PC-3 (cell line): ENCODE results near the gene DIS3L2. TPM values are rescaled to one million over a fixed set of nuclear protein-coding genes. Genes with fewer than 3 reads are reported as not detected.
A peak's percentile ranks its signal among the peaks of the same experiment; 100 is the strongest.

Experiments
- ATAC-seq: fragments of 200-7000 bp; cut with Tn5 transposase; 2 replicates; pipeline ENCODE4 v1.9.1; 2020; ENCODE audit warnings: mild to moderate bottlenecking, moderate library complexity
- BruUV-seq: library from RNA; stranded (reverse); fragments of 400-500 nt; replicated peaks from 2 replicates; lab custom pipeline; 2021; lab: Mats Ljungman, UMichigan
- CTCF ChIA-PET: fragments of 300-600 bp; sonication (Branson Sonifier 250); formaldehyde crosslinking; loops from one replicate; lab custom pipeline; 2022; ENCODE audit warnings: antibody characterized with exemption; lab: Charles Lee
- POLR2A ChIA-PET: fragments of 300-600 bp; sonication (Branson Sonifier 250); formaldehyde crosslinking; loops from one replicate; lab custom pipeline; 2022; ENCODE audit warnings: antibody characterized with exemption; ENCODE audit not compliant: unreplicated experiment; lab: Charles Lee
- DNase-seq: peaks from one replicate; pipeline ENCODE4 v3.0.0-alpha.2; 2015
- H2AFZ ChIP-seq: fragments of 300-600 bp; sonication (generic); 2 replicates; pipeline ENCODE4 v1.6.0; 2016; ENCODE audit warnings: antibody characterized with exemption, low read length
- H3F3A ChIP-seq: fragments of 300-600 bp; sonication (generic); one replicate; pipeline ENCODE4 v1.6.0; 2017; ENCODE audit warnings: antibody characterized with exemption, low read length, control low read depth, mild to moderate bottlenecking; ENCODE audit not compliant: unreplicated experiment
- H3K27ac ChIP-seq: fragments of 300-600 bp; sonication (generic); 2 replicates; pipeline ENCODE4 v1.5.1; 2016; ENCODE audit warnings: mild to moderate bottlenecking, low read length
- H3K27me3 ChIP-seq: fragments of 300-600 bp; sonication (generic); 2 replicates; pipeline ENCODE4 v1.6.1; 2016; ENCODE audit warnings: low read length, mixed read lengths
- H3K36me3 ChIP-seq: fragments of 300-600 bp; sonication (generic); 2 replicates; pipeline ENCODE4 v1.6.1; 2016; ENCODE audit warnings: low read depth, mixed run types, low read length, mixed read lengths
- H3K4me1 ChIP-seq: fragments of 300-600 bp; sonication (generic); 2 replicates; pipeline ENCODE4 v1.5.1; 2016; ENCODE audit warnings: low read length; ENCODE audit not compliant: insufficient read depth
- H3K4me2 ChIP-seq: fragments of 300-600 bp; sonication (generic); 2 replicates; pipeline ENCODE4 v1.6.0; 2016; ENCODE audit warnings: low read length
- H3K4me3 ChIP-seq: fragments of 300-600 bp; sonication (generic); 2 replicates; pipeline ENCODE4 v1.5.1; 2016; ENCODE audit warnings: mild to moderate bottlenecking, low read length, mixed read lengths
- H3K79me2 ChIP-seq: fragments of 300-600 bp; sonication (generic); 2 replicates; pipeline ENCODE4 v1.6.1; 2017; ENCODE audit warnings: low read length, mixed read lengths
- H3K9ac ChIP-seq: fragments of 300-600 bp; sonication (generic); 2 replicates; pipeline ENCODE4 v1.6.0; 2016; ENCODE audit warnings: mild to moderate bottlenecking, low read length
- H3K9me2 ChIP-seq: fragments of 300-600 bp; sonication (generic); replicated peaks from 2 replicates; pipeline ENCODE4 v1.6.1; 2016; ENCODE audit warnings: mixed run types, low read length, mixed read lengths
- H3K9me3 ChIP-seq: fragments of 300-600 bp; sonication (generic); 2 replicates; pipeline ENCODE4 v1.6.1; 2016; ENCODE audit warnings: low read length, mixed read lengths
- H4K20me1 ChIP-seq: fragments of 300-600 bp; sonication (generic); 2 replicates; pipeline ENCODE4 v1.6.1; 2016; ENCODE audit warnings: low read length, mixed read lengths
- EZH2 ChIP-seq: fragments of 300-600 bp; sonication (generic); IDR thresholded peaks from one replicate; pipeline ENCODE4 v1.6.1; 2017; ENCODE audit warnings: antibody characterized with exemption, mild to moderate bottlenecking, low read length; ENCODE audit not compliant: unreplicated experiment
- EZH2phosphoT487 ChIP-seq: fragments of 300-600 bp; sonication (generic); IDR thresholded peaks from 2 replicates; pipeline ENCODE4 v1.6.1; 2018; ENCODE audit warnings: mild to moderate bottlenecking, antibody characterized with exemption, low read length, borderline replicate concordance
- intact Hi-C: fragments of 100-400 bp; cut with micrococcal nuclease; formaldehyde crosslinking; loops from 2 replicates; pipeline ENCODE4 v1.9.0; 2023
- total RNA-seq: library from RNA; depleted of rRNA; stranded (reverse); fragments of >200 nt; gene quantifications from 2 replicates; pipeline ENCODE4 v1.2.3, GENCODE V29; 2014
- TF ChIP-seq, protein P1 (sequence below): fragments of 300-600 bp; sonication (generic); conservative IDR thresholded peaks from 2 replicates; pipeline ENCODE4 v1.5.1; 2017; ENCODE audit warnings: antibody characterized with exemption, low read depth, mild to moderate bottlenecking, low read length

Gene DIS3L2
- total RNA-seq, 1 experiment from 2014 or later: 22.8 TPM

DNA sequence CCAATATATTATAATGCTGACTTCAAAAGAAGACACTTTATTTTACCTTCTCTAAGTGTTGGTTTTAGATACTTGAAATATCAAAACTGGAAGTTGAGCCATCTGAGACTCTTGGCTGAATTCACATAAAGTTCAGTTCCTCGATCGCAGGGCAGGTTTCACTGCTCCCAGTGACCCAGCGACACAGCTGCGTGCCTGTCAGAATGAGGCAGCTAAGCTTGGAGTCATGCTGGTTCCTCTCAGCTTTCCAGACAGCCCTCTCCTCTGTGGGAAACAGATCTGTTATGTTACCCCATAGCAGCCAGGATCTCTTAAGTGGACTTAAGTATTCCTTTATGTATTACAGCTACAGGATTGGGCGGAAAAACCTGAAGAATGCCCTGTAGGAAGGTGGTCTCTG lies 274.2 kb downstream of the DIS3L2 start:
- Histone ChIP-seq H3K4me2 (peak overlapping the region; percentile 32), H2AFZ (no peak overlapping the region), H3K9me3 (no peaks in the 10 kb centered on the region), H3K9me2 (no peaks in the 10 kb centered on the region), H3K27ac (peak overlapping the region; percentile 30), H3K79me2 (no peaks in the 10 kb centered on the region), H3K27me3 (no peaks in the 10 kb centered on the region), H4K20me1 (no peaks in the 10 kb centered on the region; the same call in 1 of the 2 replicates), H3K9ac (no peak overlapping the region), H3K36me3 (peaks cover 9% of the 10 kb centered on the region; the same call in 1 of the 2 replicates), H3K4me1 (peaks cover 48% of the 10 kb centered on the region), H3K4me3 (no peak overlapping the region), H3F3A (no peaks in the 10 kb centered on the region)
- no peak for TF ChIP-seq EZH2
- no peak for TF ChIP-seq EZH2phosphoT487
- TF ChIP-seq, protein P1, sequence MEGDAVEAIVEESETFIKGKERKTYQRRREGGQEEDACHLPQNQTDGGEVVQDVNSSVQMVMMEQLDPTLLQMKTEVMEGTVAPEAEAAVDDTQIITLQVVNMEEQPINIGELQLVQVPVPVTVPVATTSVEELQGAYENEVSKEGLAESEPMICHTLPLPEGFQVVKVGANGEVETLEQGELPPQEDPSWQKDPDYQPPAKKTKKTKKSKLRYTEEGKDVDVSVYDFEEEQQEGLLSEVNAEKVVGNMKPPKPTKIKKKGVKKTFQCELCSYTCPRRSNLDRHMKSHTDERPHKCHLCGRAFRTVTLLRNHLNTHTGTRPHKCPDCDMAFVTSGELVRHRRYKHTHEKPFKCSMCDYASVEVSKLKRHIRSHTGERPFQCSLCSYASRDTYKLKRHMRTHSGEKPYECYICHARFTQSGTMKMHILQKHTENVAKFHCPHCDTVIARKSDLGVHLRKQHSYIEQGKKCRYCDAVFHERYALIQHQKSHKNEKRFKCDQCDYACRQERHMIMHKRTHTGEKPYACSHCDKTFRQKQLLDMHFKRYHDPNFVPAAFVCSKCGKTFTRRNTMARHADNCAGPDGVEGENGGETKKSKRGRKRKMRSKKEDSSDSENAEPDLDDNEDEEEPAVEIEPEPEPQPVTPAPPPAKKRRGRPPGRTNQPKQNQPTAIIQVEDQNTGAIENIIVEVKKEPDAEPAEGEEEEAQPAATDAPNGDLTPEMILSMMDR: no peak
- ATAC-seq (peak; percentile 7; the same call in 1 of the 2 replicates), DNase-seq (no peak)
- intact Hi-C loops: loop anchor here (5.0 kb wide), 1 partner anchor 67 kb away; no protein-coding TSS in a partner anchor
- POLR2A ChIA-PET: no interaction called here
- no TSS peak for BruUV-seq
- CTCF ChIA-PET: no interaction called here

DNA sequence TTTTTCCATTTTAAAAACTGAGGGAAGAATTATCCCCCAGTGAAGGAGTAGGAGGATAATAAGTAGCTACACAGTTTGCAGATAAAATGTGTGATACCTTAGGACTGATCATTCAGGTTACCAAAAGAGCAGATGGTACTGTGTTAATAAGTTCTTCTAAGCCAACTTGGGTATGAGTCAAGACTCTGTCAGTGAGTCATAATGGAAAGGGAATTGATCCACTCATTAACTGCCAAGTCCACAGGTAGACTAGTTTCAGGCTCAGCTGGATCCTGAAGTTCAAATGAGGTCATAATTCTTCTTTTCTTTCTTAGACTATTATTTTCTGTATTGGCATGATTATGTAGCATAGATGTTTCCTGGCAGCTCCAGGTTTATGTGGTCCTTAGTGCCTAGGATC lies 274.7 kb downstream of the DIS3L2 start:
- Histone ChIP-seq H3K4me2 (peak overlapping the region; percentile 32), H3K79me2 (no peaks in the 10 kb centered on the region), H3K27ac (peak overlapping the region; percentile 30), H3K27me3 (no peaks in the 10 kb centered on the region), H3K9me3 (no peaks in the 10 kb centered on the region), H2AFZ (no peak overlapping the region), H3K9me2 (no peaks in the 10 kb centered on the region), H3F3A (no peaks in the 10 kb centered on the region), H3K36me3 (peaks cover 9% of the 10 kb centered on the region; the same call in 1 of the 2 replicates), H3K4me1 (peaks cover 50% of the 10 kb centered on the region), H3K4me3 (no peak overlapping the region), H3K9ac (no peak overlapping the region), H4K20me1 (no peaks in the 10 kb centered on the region; the same call in 1 of the 2 replicates)
- intact Hi-C loops: loop anchor here (5.0 kb wide), 1 partner anchor 66 kb away; no protein-coding TSS in a partner anchor
- ATAC-seq (peak; percentile 69), DNase-seq (peak; percentile 75)
- BruUV-seq: no TSS peak
- no peak for TF ChIP-seq EZH2
- no peak for TF ChIP-seq EZH2phosphoT487
- TF ChIP-seq, protein P1: no peak
- ChIA-PET CTCF (no interaction called here), POLR2A (no interaction called here)

DNA sequence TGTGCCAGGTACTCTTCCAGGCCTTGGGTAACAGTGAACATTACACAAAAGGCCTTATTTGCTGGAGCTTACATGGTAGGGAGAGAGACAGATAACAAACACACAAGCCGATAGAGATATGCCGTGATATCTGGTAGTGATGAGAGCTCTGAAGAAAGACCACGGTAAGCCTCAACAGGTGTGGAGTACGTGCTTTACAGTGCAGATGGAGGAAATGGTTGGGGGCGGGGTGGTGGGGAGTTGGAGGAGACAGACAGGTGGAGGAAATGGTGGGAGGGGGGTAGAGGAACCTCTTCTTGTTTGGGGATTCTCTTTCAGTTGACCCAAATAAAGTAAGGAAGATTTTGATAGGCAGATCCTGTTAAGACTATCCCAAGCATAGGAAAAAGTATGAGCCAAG lies 276.0 kb downstream of the DIS3L2 start:
- Histone ChIP-seq H3K9me3 (no peaks in the 10 kb centered on the region), H3K9me2 (no peaks in the 10 kb centered on the region), H3K4me1 (peaks cover 50% of the 10 kb centered on the region), H3K27ac (peak overlapping the region; percentile 79), H3K27me3 (no peaks in the 10 kb centered on the region), H4K20me1 (no peaks in the 10 kb centered on the region; the same call in 1 of the 2 replicates), H3F3A (no peaks in the 10 kb centered on the region), H3K4me2 (0 out of 2 replicates have a peak overlapping the region, but pooled peaks have one; percentile 43), H3K36me3 (peaks cover 9% of the 10 kb centered on the region; the same call in 1 of the 2 replicates), H3K9ac (no peak overlapping the region), H3K79me2 (no peaks in the 10 kb centered on the region), H2AFZ (no peak overlapping the region), H3K4me3 (no peak overlapping the region)
- TF ChIP-seq EZH2phosphoT487: no peak
- TF ChIP-seq, protein P1: no peak
- TF ChIP-seq EZH2: no peak
- POLR2A ChIA-PET: no interaction called here
- intact Hi-C loops: loop anchor here (5.0 kb wide), 1 partner anchor 65 kb away; no protein-coding TSS in a partner anchor
- DNase-seq (no peak), ATAC-seq (no peak)
- CTCF ChIA-PET: no interaction called here
- BruUV-seq: no TSS peak
